Cardiac fibroblast (primary cell): Measurements from ENCODE around the gene BIRC6.
"Not testable (repeated sequence)": the region's sequence is repeated elsewhere in the genome, so short reads cannot be mapped to it uniquely, and the experiment has no call there.

Experiments
- DNase-seq, 2 donors: peaks; one replicate each; pipeline versions ENCODE4 v3.0.0 to v3.0.0-alpha.2; 2010; ENCODE audit warnings: low read depth in 2 of 2
- H3K4me3 ChIP-seq, 2 donors: replicated peaks in 1 of 2; 1 replicate in 1 of 2; 2 replicates in 1 of 2; pipeline ENCODE4 v1.5.1; 2011; ENCODE audit warnings: low read depth in 2 of 2, low read length in 2 of 2, mild to moderate bottlenecking in 2 of 2, moderate library complexity in 1 of 2
- CTCF ChIP-seq: IDR thresholded peaks from one replicate; pipeline ENCODE4 v1.5.1; 2011; ENCODE audit warnings: low read depth, mild to moderate bottlenecking, low read length, inconsistent platforms

The BIRC6 gene

GRCh38 chr2:32366595-32366994, 9.8 kb downstream of the BIRC6 start:
- DNase-seq: no peak
- no peak for TF ChIP-seq CTCF
- no peak overlapping the region for H3K4me3 ChIP-seq

- no peak for DNase-seq
Measured at GRCh38 chr2:32369222-32369621, 12.4 kb downstream of the BIRC6 start.

GRCh38 chr2:32370942-32371341, 14.1 kb downstream of the BIRC6 start:
- H3K4me3 ChIP-seq: not testable (repeated sequence)

More at GRCh38 chr2:32369222-32369621, 12.4 kb downstream of the BIRC6 start:
- no peak overlapping the region for H3K4me3 ChIP-seq
- TF ChIP-seq CTCF: no peak

GRCh38 chr2:32372519-32373182, 15.8 kb downstream of the BIRC6 start:
- no peak overlapping the region for H3K4me3 ChIP-seq
- no peak for DNase-seq
- TF ChIP-seq CTCF: no peak

More at GRCh38 chr2:32370942-32371341, 14.1 kb downstream of the BIRC6 start:
- DNase-seq: not testable (repeated sequence)

GRCh38 chr2:32375228-32375892, 18.5 kb downstream of the BIRC6 start:
- no peak for TF ChIP-seq CTCF
- DNase-seq: no peak

GRCh38 chr2:32376756-32377155, 19.9 kb downstream of the BIRC6 start:
- no peak for DNase-seq
- no peak overlapping the region for H3K4me3 ChIP-seq
- TF ChIP-seq CTCF: no peak

More at GRCh38 chr2:32375228-32375892, 18.5 kb downstream of the BIRC6 start:
- no peak overlapping the region for H3K4me3 ChIP-seq

- peak in 1 of 2 donors; percentile 12 for DNase-seq
- no peak for TF ChIP-seq CTCF
- no peak overlapping the region for H3K4me3 ChIP-seq
Measured at GRCh38 chr2:32377928-32378327, 21.1 kb downstream of the BIRC6 start.
